Natural killer cell (primary cell): ENCODE results near the gene ELAC2. TPM values are rescaled to one million over a fixed set of nuclear protein-coding genes. Genes with fewer than 3 reads are reported as not detected.

ENCODE experiments used
- ATAC-seq, 3 donors: fragments of 150-1000 bp in 2 of 3; fragments of 200-7000 bp in 1 of 3; cut with Tn5 transposase; 1 replicate in 1 of 3; 2 replicates in 2 of 3; pipeline ENCODE4 v1.10.0; 2021; ENCODE audit warnings: mild to moderate bottlenecking in 2 of 3, moderate library complexity in 2 of 3
- DNase-seq, 2 donors: peaks; one replicate each; pipeline versions ENCODE4 v3.0.0 to v3.0.0-alpha.2; 2013 to 2021; ENCODE audit warnings: mixed read lengths in 1 of 2
- H3K27ac ChIP-seq: one replicate; pipeline ENCODE4 v1.5.1; 2013; ENCODE audit warnings: mild to moderate bottlenecking, low read length
- H3K27me3 ChIP-seq: one replicate; pipeline ENCODE4 v1.6.1; 2013; ENCODE audit warnings: low read length; ENCODE audit not compliant: control insufficient read depth, insufficient read depth
- H3K36me3 ChIP-seq: one replicate; pipeline ENCODE4 v1.6.1; 2013; ENCODE audit warnings: low read length; ENCODE audit not compliant: control insufficient read depth, insufficient read depth
- H3K4me1 ChIP-seq: one replicate; pipeline ENCODE4 v1.6.1; 2013; ENCODE audit warnings: low read length; ENCODE audit not compliant: control insufficient read depth, insufficient read depth
- H3K4me3 ChIP-seq: one replicate; pipeline ENCODE4 v1.5.1; 2013; ENCODE audit warnings: low read length
- H3K9me3 ChIP-seq: one replicate; pipeline ENCODE4 v1.6.1; 2013; ENCODE audit warnings: low read length; ENCODE audit not compliant: control insufficient read depth, insufficient read depth
- H3K27ac Mint-ChIP-seq, 2 donors: one replicate each; pipeline ENCODE4 v1.8.0; 2022; ENCODE audit warnings: mild to moderate bottlenecking in 2 of 2, mixed read lengths in 2 of 2, moderate library complexity in 1 of 2
- H3K27me3 Mint-ChIP-seq, 2 donors: one replicate each; pipeline ENCODE4 v1.8.0; 2022; ENCODE audit warnings: low read depth in 2 of 2, mixed read lengths in 2 of 2
- H3K36me3 Mint-ChIP-seq: one replicate; pipeline ENCODE4 v1.8.0; 2022; ENCODE audit warnings: mixed read lengths
- H3K4me1 Mint-ChIP-seq, 2 donors: one replicate each; pipeline ENCODE4 v1.8.0; 2022; ENCODE audit warnings: mixed read lengths in 2 of 2
- H3K4me3 Mint-ChIP-seq: one replicate; pipeline ENCODE4 v1.8.0; 2022; ENCODE audit warnings: mild to moderate bottlenecking, moderate library complexity, mixed read lengths
- H3K9me3 Mint-ChIP-seq, 2 donors: one replicate each; pipeline ENCODE4 v1.8.0; 2022; ENCODE audit warnings: mixed read lengths in 2 of 2
- CTCF ChIP-seq: fragments of 200-600 bp; IDR thresholded peaks from one replicate; pipeline ENCODE4 v1.8.0; 2022; ENCODE audit warnings: antibody characterized with exemption
- WGBS: methylation state at CpG from one replicate; pipeline ENCODE4 v1.1.7; 2013; ENCODE audit warnings: missing lambda C conversion rate; ENCODE audit not compliant: insufficient coverage; 5-methylcytosine and 5-hydroxymethylcytosine counted together
- intact Hi-C: fragments of 100-400 bp; cut with micrococcal nuclease; formaldehyde crosslinking; loops from one replicate; pipeline ENCODE4 v1.14.2; 2022
- total RNA-seq, 4 donors: library from RNA; stranded (reverse); fragments of 120-200 nt in 1 of 4; gene quantifications; one replicate each; pipeline versions ENCODE4 v1.2.3 to v1.2.4, GENCODE V29; 2013 to 2022

The ELAC2 gene
- total RNA-seq, 3 donors from 2014 or later (not counting 1 experiment from before 2014, with no cell fraction given): 65.5 to 84.2 (median 83.4) TPM

GRCh38 chr17:12998874-12999273 is 19.0 kb downstream of the ELAC2 start:
- 98% methylated on average over 5 of the region's 5 CpGs for WGBS
- no peak for DNase-seq
- Histone ChIP-seq H3K4me1 (no peaks in the 10 kb centered on the region), H3K27me3 (no peaks in the 10 kb centered on the region), H3K9me3 (no peaks in the 10 kb centered on the region), H3K36me3 (peaks cover 90% of the 10 kb centered on the region), H3K27ac (no peak overlapping the region), H3K4me3 (no peak overlapping the region)
- no peak for ATAC-seq
- H3K36me3 Mint-ChIP-seq: peaks cover 15% of the 10 kb centered on the region
- H3K27ac Mint-ChIP-seq: no peak overlapping the region
- TF ChIP-seq CTCF: no peak
- intact Hi-C loops: no loop called here
- peaks cover 3% of the 10 kb centered on the region in 2 donors for H3K4me1 Mint-ChIP-seq
- H3K9me3 Mint-ChIP-seq: no peaks in the 10 kb centered on the region
- H3K4me3 Mint-ChIP-seq: no peak overlapping the region
- no peaks in the 10 kb centered on the region for H3K27me3 Mint-ChIP-seq

- Mint-ChIP-seq H3K4me1 (no peaks in the 10 kb centered on the region), H3K27me3 (no peaks in the 10 kb centered on the region), H3K9me3 (no peaks in the 10 kb centered on the region), H3K36me3 (peaks cover 13% of the 10 kb centered on the region), H3K27ac (no peak overlapping the region), H3K4me3 (no peak overlapping the region)
- no peak for DNase-seq
- Histone ChIP-seq H3K4me3 (no peak overlapping the region), H3K9me3 (no peaks in the 10 kb centered on the region), H3K4me1 (no peaks in the 10 kb centered on the region), H3K27me3 (no peaks in the 10 kb centered on the region), H3K36me3 (peaks cover 90% of the 10 kb centered on the region), H3K27ac (no peak overlapping the region)
- 95% methylated on average over 8 of the region's 8 CpGs for WGBS
- no peak for TF ChIP-seq CTCF
- ATAC-seq: no peak
- intact Hi-C loops: no loop called here
Observed at GRCh38 chr17:12998461-12998860, 19.4 kb downstream of the ELAC2 start.

- intact Hi-C loops: no loop called here
- Histone ChIP-seq H3K4me3 (no peak overlapping the region), H3K36me3 (peaks cover 90% of the 10 kb centered on the region), H3K4me1 (no peaks in the 10 kb centered on the region), H3K27ac (no peak overlapping the region), H3K9me3 (no peaks in the 10 kb centered on the region), H3K27me3 (no peaks in the 10 kb centered on the region)
- DNase-seq (no peak), ATAC-seq (no peak)
- TF ChIP-seq CTCF: no peak
- H3K4me1 Mint-ChIP-seq: no peaks in the 10 kb centered on the region
- 96% methylated on average over 5 of the region's 5 CpGs for WGBS
- H3K36me3 Mint-ChIP-seq: peaks cover 15% of the 10 kb centered on the region
- no peaks in the 10 kb centered on the region for H3K9me3 Mint-ChIP-seq
- no peaks in the 10 kb centered on the region for H3K27me3 Mint-ChIP-seq
- H3K4me3 Mint-ChIP-seq: no peak overlapping the region
- H3K27ac Mint-ChIP-seq: no peak overlapping the region
Observed at GRCh38 chr17:12996941-12997340, 20.9 kb downstream of the ELAC2 start.

- intact Hi-C loops: no loop called here
- ATAC-seq: no peak
- Histone ChIP-seq H3K4me1 (no peaks in the 10 kb centered on the region), H3K36me3 (peaks cover 92% of the 10 kb centered on the region), H3K27me3 (no peaks in the 10 kb centered on the region), H3K4me3 (no peak overlapping the region), H3K27ac (no peak overlapping the region), H3K9me3 (no peaks in the 10 kb centered on the region)
- H3K27ac Mint-ChIP-seq: no peak overlapping the region
- H3K9me3 Mint-ChIP-seq: no peaks in the 10 kb centered on the region
- no peaks in the 10 kb centered on the region for H3K27me3 Mint-ChIP-seq
- TF ChIP-seq CTCF: no peak
- no peak overlapping the region for H3K4me3 Mint-ChIP-seq
- 97% methylated on average over 10 of the region's 10 CpGs for WGBS
- no peaks in the 10 kb centered on the region for H3K4me1 Mint-ChIP-seq
- no peak for DNase-seq
- peaks cover 20% of the 10 kb centered on the region for H3K36me3 Mint-ChIP-seq
Observed at GRCh38 chr17:12996357-12996756, 21.5 kb downstream of the ELAC2 start.
